ENCODE measurements around the gene NARF. TPM values are rescaled to one million over a fixed set of nuclear protein-coding genes. Genes with fewer than 3 reads are reported as not detected.
A peak's percentile ranks its signal among the peaks of the same experiment; 100 is the strongest.
"Not testable (repeated sequence)": the region's sequence is repeated elsewhere in the genome, so short reads cannot be mapped to it uniquely, and the experiment has no call there.

NARF gene
- polyA plus RNA-seq, 2 of the 4 experiments (the other 2 are of a cell fraction): 51.2 to 89.6 TPM

DNA sequence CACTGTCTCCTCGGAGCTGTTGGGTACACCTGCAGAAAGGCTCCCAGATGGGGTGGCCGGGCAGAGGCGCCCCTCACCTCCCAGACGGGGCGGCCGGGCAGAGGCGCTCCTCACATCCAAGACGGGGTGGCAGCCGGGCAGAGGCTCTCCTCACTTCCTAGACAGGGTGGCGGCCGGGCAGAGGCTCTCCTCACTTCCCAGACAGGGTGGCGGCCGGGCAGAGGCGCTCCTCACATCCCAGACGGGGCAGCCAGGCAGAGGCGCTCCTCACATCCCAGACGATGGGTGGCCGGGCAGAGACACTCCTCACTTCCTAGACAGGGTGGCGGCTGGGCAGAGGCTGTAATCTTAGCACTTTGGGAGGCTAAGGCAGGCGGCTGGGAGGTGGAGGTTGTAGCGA, 4.8 kb upstream of the NARF start:
- CTCF ChIA-PET; DNase-seq (ENCODE audit: low read depth in 1 of 2, low spot score in 1 of 2); POLR2A ChIA-PET; ATAC-seq; H3K9me3 ChIP-seq; H3K4me3 ChIP-seq; H3K4me2 ChIP-seq; FAIRE-seq; H3K27ac ChIP-seq: not testable (repeated sequence)
- WGBS (ENCODE audit: missing lambda C conversion rate): 88% methylated on average over 5 of the region's 21 CpGs
- peaks cover 22% of the 10 kb centered on the region for H3K4me1 ChIP-seq

DNA sequence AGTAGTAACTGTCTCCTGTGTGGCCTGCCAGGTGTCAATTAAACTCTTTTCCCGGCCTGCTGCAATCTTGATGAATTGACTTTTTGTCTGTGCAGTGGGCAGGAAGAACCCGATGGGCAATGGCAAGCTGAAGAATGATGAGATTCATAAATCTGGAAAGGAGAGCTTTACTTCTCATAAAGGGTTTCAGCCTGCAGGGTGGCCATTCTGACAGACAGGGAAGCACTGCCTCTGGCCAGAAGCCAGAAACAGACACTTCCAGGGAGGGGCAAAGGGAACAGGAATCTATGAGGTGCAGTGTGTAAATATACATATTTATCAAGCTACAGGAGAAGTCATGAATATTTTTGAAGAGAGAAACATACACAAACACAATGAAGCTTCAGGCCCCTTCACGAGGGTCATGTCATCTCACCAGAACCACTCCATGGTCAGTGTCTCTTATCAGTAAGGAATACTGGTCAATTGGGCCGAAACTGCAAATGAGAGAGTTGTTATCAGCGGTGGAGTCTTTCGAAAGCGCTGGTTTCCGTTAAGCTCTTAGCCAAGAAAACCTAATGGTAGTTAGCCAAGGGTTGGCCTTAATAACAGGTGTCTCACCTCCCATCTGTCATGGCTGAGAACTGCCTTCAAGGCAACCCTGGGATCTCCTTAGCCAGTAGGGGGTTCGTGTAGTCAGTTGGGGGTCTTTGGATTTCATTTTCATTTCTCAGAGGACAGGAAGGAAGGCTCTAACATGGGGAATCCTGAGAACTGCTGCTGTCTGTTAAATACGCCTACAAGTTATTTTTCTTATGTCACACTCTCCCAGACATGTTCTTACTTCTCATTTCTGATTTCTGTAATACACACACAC, 1.2 kb upstream of the NARF start:
- peak; percentile 7; the same call in 1 of the 2 replicates for TF ChIP-seq ZC3H11A (IDR thresholded peaks at IDR 0.05)
- TF ChIP-seq GATA3 (IDR thresholded peaks at IDR 0.05; ENCODE audit: borderline replicate concordance): no peak
- peak; percentile 68; the same call in 1 of the 2 replicates for TF ChIP-seq HOXA7 (CRISPR knock-in tag; IDR thresholded peaks at IDR 0.05)
- POLR2A ChIA-PET: interaction anchor here (0.5 to 1.8 kb wide), 3 partner anchors 36 to 63 kb away, joined by 3 to 8 read pairs (median 4); partner anchors contain the start of gene FOXK2
- FAIRE-seq: no peak
- Histone ChIP-seq H3K4me3 (peak overlapping the region; percentile 74), H3K4me1 (peaks cover 14% of the 10 kb centered on the region), H3K4me2 (peak overlapping the region; percentile 95), H3K27ac (peak overlapping the region; percentile 96 to 97), H3K9me3 (no peaks in the 10 kb centered on the region)
- CTCF ChIA-PET: interaction anchor here (0.9 to 1.4 kb wide), 4 partner anchors 13 to 214 kb away, joined by 3 to 4 read pairs (median 4); no protein-coding TSS in a partner anchor
- WGBS (ENCODE audit: missing lambda C conversion rate): 61% methylated on average over 10 of the region's 10 CpGs
- DNase-seq (ENCODE audit: low read depth in 1 of 2, low spot score in 1 of 2): no peak
- no peak for ATAC-seq

DNA sequence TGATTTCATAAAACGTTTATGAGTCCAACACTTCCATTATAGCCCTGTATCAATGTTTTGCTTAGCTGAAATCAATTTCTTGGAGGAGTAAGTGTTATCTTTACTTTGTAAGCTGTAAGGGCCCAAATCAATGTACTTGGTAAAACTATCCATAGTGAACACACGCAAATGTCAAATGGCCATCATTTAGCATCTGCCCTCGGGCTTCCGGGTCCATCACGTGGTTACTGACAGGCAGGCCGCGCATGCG, 687 bp upstream of the NARF start:
- WGBS (ENCODE audit: missing lambda C conversion rate): 0% methylated on average over 8 of the region's 8 CpGs
- no peaks in the 10 kb centered on the region for H3K9me3 ChIP-seq
- ATAC-seq: no peak
- peak in 1 of 2 experiments; percentile 95 for DNase-seq (ENCODE audit: low read depth in 1 of 2, low spot score in 1 of 2)
- peak overlapping the region; percentile 95 for H3K4me2 ChIP-seq
- peak overlapping the region; percentile 96 to 97 for H3K27ac ChIP-seq
- peak; percentile 93 for FAIRE-seq
- TF ChIP-seq SREBF2 (IDR thresholded peaks at IDR 0.05): no peak
- TF ChIP-seq, protein P1, sequence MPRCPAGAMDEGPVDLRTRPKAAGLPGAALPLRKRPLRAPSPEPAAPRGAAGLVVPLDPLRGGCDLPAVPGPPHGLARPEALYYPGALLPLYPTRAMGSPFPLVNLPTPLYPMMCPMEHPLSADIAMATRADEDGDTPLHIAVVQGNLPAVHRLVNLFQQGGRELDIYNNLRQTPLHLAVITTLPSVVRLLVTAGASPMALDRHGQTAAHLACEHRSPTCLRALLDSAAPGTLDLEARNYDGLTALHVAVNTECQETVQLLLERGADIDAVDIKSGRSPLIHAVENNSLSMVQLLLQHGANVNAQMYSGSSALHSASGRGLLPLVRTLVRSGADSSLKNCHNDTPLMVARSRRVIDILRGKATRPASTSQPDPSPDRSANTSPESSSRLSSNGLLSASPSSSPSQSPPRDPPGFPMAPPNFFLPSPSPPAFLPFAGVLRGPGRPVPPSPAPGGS (IDR thresholded peaks at IDR 0.05): no peak
- TF ChIP-seq, protein P2, sequence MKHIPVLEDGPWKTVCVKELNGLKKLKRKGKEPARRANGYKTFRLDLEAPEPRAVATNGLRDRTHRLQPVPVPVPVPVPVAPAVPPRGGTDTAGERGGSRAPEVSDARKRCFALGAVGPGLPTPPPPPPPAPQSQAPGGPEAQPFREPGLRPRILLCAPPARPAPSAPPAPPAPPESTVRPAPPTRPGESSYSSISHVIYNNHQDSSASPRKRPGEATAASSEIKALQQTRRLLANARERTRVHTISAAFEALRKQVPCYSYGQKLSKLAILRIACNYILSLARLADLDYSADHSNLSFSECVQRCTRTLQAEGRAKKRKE (CRISPR knock-in tag; IDR thresholded peaks at IDR 0.05; ENCODE audit: low read depth): peak; percentile 60; the same call in 1 of the 2 replicates
- TF ChIP-seq HOXB13 (CRISPR knock-in tag; IDR thresholded peaks at IDR 0.05; ENCODE audit: low read depth): peak; percentile 48; the same call in 1 of the 2 replicates
- TF ChIP-seq, protein P3, sequence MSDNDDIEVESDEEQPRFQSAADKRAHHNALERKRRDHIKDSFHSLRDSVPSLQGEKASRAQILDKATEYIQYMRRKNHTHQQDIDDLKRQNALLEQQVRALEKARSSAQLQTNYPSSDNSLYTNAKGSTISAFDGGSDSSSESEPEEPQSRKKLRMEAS (IDR thresholded peaks at IDR 0.05): peak; percentile 97
- TF ChIP-seq, protein P4, sequence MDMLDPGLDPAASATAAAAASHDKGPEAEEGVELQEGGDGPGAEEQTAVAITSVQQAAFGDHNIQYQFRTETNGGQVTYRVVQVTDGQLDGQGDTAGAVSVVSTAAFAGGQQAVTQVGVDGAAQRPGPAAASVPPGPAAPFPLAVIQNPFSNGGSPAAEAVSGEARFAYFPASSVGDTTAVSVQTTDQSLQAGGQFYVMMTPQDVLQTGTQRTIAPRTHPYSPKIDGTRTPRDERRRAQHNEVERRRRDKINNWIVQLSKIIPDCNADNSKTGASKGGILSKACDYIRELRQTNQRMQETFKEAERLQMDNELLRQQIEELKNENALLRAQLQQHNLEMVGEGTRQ (IDR thresholded peaks at IDR 0.05): peak; percentile 97
- no peak for TF ChIP-seq ESRRA (IDR thresholded peaks at IDR 0.05; ENCODE audit: borderline replicate concordance, low read length)
- peak; percentile 5 for TF ChIP-seq ZFP36 (IDR thresholded peaks at IDR 0.05; ENCODE audit: borderline replicate concordance, partially characterized antibody)
- TF ChIP-seq FOSB (CRISPR knock-in tag; IDR thresholded peaks at IDR 0.05): peak; percentile 73; the same call in 1 of the 2 replicates
- peaks cover 14% of the 10 kb centered on the region for H3K4me1 ChIP-seq
- H3K4me3 ChIP-seq: peak overlapping the region; percentile 74
- CTCF ChIA-PET: interaction anchor here (0.9 to 1.4 kb wide), 4 partner anchors 12 to 214 kb away, joined by 3 to 4 read pairs (median 4); no protein-coding TSS in a partner anchor
- POLR2A ChIA-PET: interaction anchor here (0.5 to 1.8 kb wide), 2 partner anchors 42 to 62 kb away, joined by 3 to 8 read pairs; partner anchors contain the start of gene FOXK2

DNA sequence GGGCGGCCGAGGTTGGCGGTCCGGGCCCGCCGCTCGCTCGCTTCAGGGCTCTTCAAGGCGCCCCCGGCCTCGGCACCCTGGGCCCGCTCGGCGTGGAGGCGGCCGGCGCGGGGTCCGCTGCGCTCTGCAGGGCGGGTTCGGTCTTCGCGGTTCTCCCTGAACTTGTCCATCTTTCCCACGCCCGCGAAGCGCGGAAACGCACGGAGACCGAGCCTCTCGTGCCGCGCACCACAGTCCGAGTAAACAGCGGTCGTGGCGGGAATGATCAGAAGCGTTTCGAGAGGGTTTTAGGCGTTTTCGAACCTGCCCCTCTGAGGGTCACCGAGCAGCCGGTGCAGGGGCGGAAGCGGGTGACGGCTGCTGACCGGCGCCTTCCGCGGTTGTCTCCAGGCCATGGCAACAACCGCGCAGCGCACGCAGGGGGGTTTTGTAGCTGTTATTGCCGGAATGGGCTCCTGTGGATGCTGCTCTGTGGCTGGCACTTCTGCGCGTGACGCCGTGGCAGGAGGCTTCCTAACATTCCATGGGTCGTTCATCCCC, 414 bp downstream of the NARF start:
- ChIA-PET POLR2A (no interaction called here), CTCF (interaction anchor here (0.6 kb wide), 1 partner anchor 97 kb away, joined by 4 read pairs; no protein-coding TSS in a partner anchor)
- TF ChIP-seq PHF8 (IDR thresholded peaks at IDR 0.05; ENCODE audit: borderline replicate concordance, low read depth) (peak; percentile 70), RNF2 (IDR thresholded peaks at IDR 0.05; ENCODE audit: borderline replicate concordance, low read depth) (no peak), EHF (CRISPR knock-in tag; IDR thresholded peaks at IDR 0.05) (no peak), KDM5A (IDR thresholded peaks at IDR 0.05) (peak; percentile 58; the same call in 1 of the 2 replicates)
- TF ChIP-seq, protein P5, sequence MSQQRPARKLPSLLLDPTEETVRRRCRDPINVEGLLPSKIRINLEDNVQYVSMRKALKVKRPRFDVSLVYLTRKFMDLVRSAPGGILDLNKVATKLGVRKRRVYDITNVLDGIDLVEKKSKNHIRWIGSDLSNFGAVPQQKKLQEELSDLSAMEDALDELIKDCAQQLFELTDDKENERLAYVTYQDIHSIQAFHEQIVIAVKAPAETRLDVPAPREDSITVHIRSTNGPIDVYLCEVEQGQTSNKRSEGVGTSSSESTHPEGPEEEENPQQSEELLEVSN (IDR thresholded peaks at IDR 0.05; ENCODE audit: borderline replicate concordance, low read depth): 0 out of 2 replicates have a peak, but pooled peaks have one; percentile 33
- H3K4me1 ChIP-seq: peaks cover 14% of the 10 kb centered on the region
- ATAC-seq (peak in 1 of 2 experiments; percentile 20; a peak in 3 of 6 replicates), DNase-seq (ENCODE audit: low read depth in 1 of 2, low spot score in 1 of 2) (no peak), FAIRE-seq (no peak)
- H3K4me2 ChIP-seq: peak overlapping the region; percentile 80
- H3K4me3 ChIP-seq: peak overlapping the region; percentile 74
- WGBS (ENCODE audit: missing lambda C conversion rate): 5% methylated on average over 53 of the region's 62 CpGs
- H3K9me3 ChIP-seq: no peaks in the 10 kb centered on the region
- peak overlapping the region; percentile 72 to 97 for H3K27ac ChIP-seq

DNA sequence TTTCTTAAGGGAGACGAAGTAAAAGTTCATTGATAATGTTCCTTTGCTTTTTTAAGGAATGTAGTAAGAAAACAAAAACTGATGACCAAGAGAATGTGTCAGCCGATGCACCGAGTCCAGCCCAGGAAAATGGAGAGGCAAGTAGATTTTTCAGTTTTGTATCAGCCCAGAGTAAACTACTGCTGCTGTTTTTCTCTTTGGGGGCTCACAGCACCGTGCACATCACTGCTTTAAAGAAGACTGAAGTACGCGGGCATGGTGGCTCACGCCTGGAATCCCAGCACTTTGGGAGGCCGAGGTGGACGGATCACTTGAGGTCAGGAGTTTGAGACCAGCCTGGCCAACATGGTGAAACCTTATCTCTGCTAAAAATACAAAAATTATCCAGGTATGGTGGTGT, 1.4 kb downstream of the NARF start:
- H3K9me3 ChIP-seq; H3K27ac ChIP-seq; H3K4me3 ChIP-seq; POLR2A ChIA-PET; ATAC-seq; DNase-seq (ENCODE audit: low read depth in 1 of 2, low spot score in 1 of 2); FAIRE-seq: not testable (repeated sequence)
- WGBS (ENCODE audit: missing lambda C conversion rate): 88% methylated on average over 9 of the region's 9 CpGs
- H3K4me2 ChIP-seq: peak overlapping the region; percentile 80
- CTCF ChIA-PET: interaction anchor here (0.8 kb wide), 1 partner anchor 94 kb away, joined by 3 read pairs; no protein-coding TSS in a partner anchor
- peaks cover 14% of the 10 kb centered on the region for H3K4me1 ChIP-seq
